CD4-positive, alpha-beta T cell (primary cell): ENCODE measurements around the gene FOXO4. TPM values are rescaled to one million over a fixed set of nuclear protein-coding genes. Genes with fewer than 3 reads are reported as not detected.
A peak's percentile ranks its signal among the peaks of the same experiment; 100 is the strongest.

ENCODE experiments used
- ATAC-seq: fragments of 200-7000 bp; cut with Tn5 transposase; one replicate; pipeline ENCODE4 v1.10.0; 2022; ENCODE audit warnings: mild to moderate bottlenecking; ENCODE audit not compliant: poor library complexity
- CTCF ChIA-PET: fragments of 350-600 bp; sonication (Branson Sonifier 250); formaldehyde crosslinking; loops from one replicate; lab custom pipeline; 2021; ENCODE audit warnings: antibody characterized with exemption, inconsistent platforms; lab: Charles Lee
- POLR2A ChIA-PET: fragments of 350-600 bp; sonication (Branson Sonifier 250); formaldehyde crosslinking; loops from one replicate; lab custom pipeline; 2021; ENCODE audit warnings: antibody characterized with exemption, inconsistent platforms; lab: Charles Lee
- DNase-seq, 14 experiments: peaks; one replicate each; pipeline ENCODE4 v3.0.0-alpha.2; 2013 to 2020; ENCODE audit warnings: mixed read lengths in 2 of 14
- H3K27ac ChIP-seq, 2 donors: one replicate each; pipeline versions ENCODE4 v1.5.1 to v1.7.0; 2013; ENCODE audit warnings: low read length in 2 of 2, low read depth in 1 of 2, mild to moderate bottlenecking in 1 of 2
- H3K27me3 ChIP-seq, 2 experiments: 1 replicate in 1 of 2; 2 replicates in 1 of 2; pipeline versions ENCODE4 v1.6.1 to v1.7.0; 2013; ENCODE audit warnings: low read length in 2 of 2, control low read depth in 1 of 2, mild to moderate bottlenecking in 1 of 2, moderate library complexity in 1 of 2; ENCODE audit not compliant: insufficient read depth in 2 of 2, control insufficient read depth in 1 of 2
- H3K36me3 ChIP-seq: one replicate; pipeline ENCODE4 v1.6.1; 2013; ENCODE audit warnings: low read length, control low read depth; ENCODE audit not compliant: insufficient read depth
- H3K4me1 ChIP-seq: one replicate; pipeline ENCODE4 v1.6.1; 2013; ENCODE audit warnings: low read length, control low read depth; ENCODE audit not compliant: insufficient read depth
- H3K4me3 ChIP-seq: one replicate; pipeline ENCODE4 v1.5.1; 2013; ENCODE audit warnings: mild to moderate bottlenecking, low read length, moderate library complexity
- H3K9me3 ChIP-seq, 2 experiments: 1 replicate in 1 of 2; 2 replicates in 1 of 2; pipeline versions ENCODE4 v1.6.1 to v1.7.0; 2013; ENCODE audit warnings: low read length in 2 of 2, mild to moderate bottlenecking in 2 of 2, control low read depth in 1 of 2, moderate library complexity in 1 of 2; ENCODE audit not compliant: control insufficient read depth in 1 of 2, insufficient read depth in 1 of 2
- H3K27ac Mint-ChIP-seq: one replicate; pipeline ENCODE4 v1.8.0; 2020; ENCODE audit warnings: mixed read lengths
- H3K27me3 Mint-ChIP-seq: one replicate; pipeline ENCODE4 v1.8.0; 2021; ENCODE audit warnings: mixed read lengths
- H3K36me3 Mint-ChIP-seq: one replicate; pipeline ENCODE4 v1.8.0; 2021; ENCODE audit warnings: low read depth, mixed read lengths
- H3K4me1 Mint-ChIP-seq: one replicate; pipeline ENCODE4 v1.8.0; 2021; ENCODE audit warnings: low read depth, mixed read lengths
- H3K4me3 Mint-ChIP-seq: one replicate; pipeline ENCODE4 v1.8.0; 2020; ENCODE audit warnings: mild to moderate bottlenecking, mixed read lengths
- H3K9me3 Mint-ChIP-seq: one replicate; pipeline ENCODE4 v1.8.0; 2020; ENCODE audit warnings: mixed read lengths
- CTCF ChIP-seq: fragments of 200-600 bp; IDR thresholded peaks from one replicate; pipeline ENCODE4 v1.8.0; 2022; ENCODE audit warnings: antibody characterized with exemption, mild to moderate bottlenecking
- intact Hi-C, 2 experiments: fragments of 100-400 bp; cut with DNase I in 1 of 2; cut with micrococcal nuclease in 1 of 2; formaldehyde crosslinking; loops; one replicate each; pipeline versions ENCODE4 v1.15.1 to v1.9.0; 2023 to 2025; cut with DNase I, micrococcal nuclease
- total RNA-seq, 174 experiments: library from RNA in 2 of 174; stranded (reverse) in 2 of 174; gene quantifications; one replicate each; pipeline ENCODE4 v1.2.3 and lab custom pipeline; 2021 to 2026

Gene FOXO4
- total RNA-seq, 2 experiments from 2014 or later = 20.9 to 23.8 TPM

DNA sequence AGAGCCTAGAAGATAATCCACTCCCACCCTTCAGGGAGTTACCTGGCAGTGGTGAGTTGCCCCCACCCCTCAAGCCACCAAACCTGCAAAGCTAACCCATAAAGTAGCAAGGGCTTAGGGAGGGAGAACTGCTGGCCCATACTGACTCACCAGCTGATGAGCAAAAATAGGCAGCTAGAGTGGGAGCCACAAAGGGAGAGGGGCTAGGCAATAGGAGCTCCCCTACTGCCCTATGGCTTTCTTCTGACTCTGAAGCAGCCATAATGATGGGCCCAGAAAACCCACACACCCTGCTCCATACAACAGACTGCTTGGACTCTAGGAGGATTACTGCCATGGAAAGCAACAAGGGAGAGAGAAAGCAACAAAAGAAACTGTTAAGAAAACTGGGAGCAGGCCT is 35.5 kb upstream of the FOXO4 start:
- H3K4me3 Mint-ChIP-seq = no peak overlapping the region
- ATAC-seq (no peak), DNase-seq (no peak)
- Histone ChIP-seq H3K27me3 (no peaks in the 10 kb centered on the region), H3K9me3 (no peaks in the 10 kb centered on the region), H3K27ac (no peak overlapping the region), H3K36me3 (peaks cover 39% of the 10 kb centered on the region), H3K4me3 (no peak overlapping the region), H3K4me1 (peaks cover 11% of the 10 kb centered on the region)
- POLR2A ChIA-PET = no interaction called here
- H3K9me3 Mint-ChIP-seq = no peaks in the 10 kb centered on the region
- TF ChIP-seq CTCF = no peak
- H3K27ac Mint-ChIP-seq = no peak overlapping the region
- intact Hi-C loops = loop anchor here in 1 of 2 experiments (10.0 kb wide), 1 partner anchor 195 kb away; the partner anchor contains the start of gene ZMYM3
- CTCF ChIA-PET = no interaction called here
- peaks cover 47% of the 10 kb centered on the region for H3K4me1 Mint-ChIP-seq
- peaks cover 63% of the 10 kb centered on the region for H3K36me3 Mint-ChIP-seq
- no peaks in the 10 kb centered on the region for H3K27me3 Mint-ChIP-seq

DNA sequence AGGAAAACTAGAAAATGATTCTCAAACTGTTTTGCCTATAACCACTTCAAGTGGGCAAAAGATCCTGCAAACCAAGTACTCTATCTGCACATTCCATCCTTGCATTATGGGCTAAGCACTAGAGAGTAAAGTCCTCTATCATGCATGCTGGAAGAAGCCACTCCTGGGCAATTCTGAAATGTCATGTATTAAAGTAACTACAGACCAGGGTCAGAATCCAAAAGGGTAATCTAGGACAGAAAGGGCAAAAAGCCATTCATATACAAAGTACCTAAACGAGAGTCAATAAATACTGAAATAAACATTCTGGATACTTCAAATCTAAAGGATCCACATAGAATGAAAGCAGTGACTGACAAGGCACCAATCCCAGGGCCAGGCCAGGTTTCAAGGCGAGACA is 28.6 kb upstream of the FOXO4 start:
- POLR2A ChIA-PET = interaction anchor here (0.7 to 1.5 kb wide), 11 partner anchors 10 to 299 kb away, joined by 3 to 13 read pairs (median 4); partner anchors contain the start of genes FOXO4, IL2RG, MED12 and TAF1
- Histone ChIP-seq H3K27ac (no peak overlapping the region), H3K9me3 (no peaks in the 10 kb centered on the region), H3K4me3 (peak overlapping the region; percentile 73), H3K4me1 (peaks cover 10% of the 10 kb centered on the region), H3K27me3 (no peaks in the 10 kb centered on the region), H3K36me3 (peaks cover 3% of the 10 kb centered on the region)
- peak overlapping the region; percentile 98 for H3K4me3 Mint-ChIP-seq
- no peaks in the 10 kb centered on the region for H3K27me3 Mint-ChIP-seq
- H3K27ac Mint-ChIP-seq = peak overlapping the region; percentile 100
- intact Hi-C loops = loop anchor here in 1 of 2 experiments (5.0 to 10.0 kb wide), 3 partner anchors 115 to 300 kb away; partner anchors contain the start of genes TAF1 and ZMYM3
- H3K36me3 Mint-ChIP-seq = peaks cover 28% of the 10 kb centered on the region
- ATAC-seq = no peak
- DNase-seq = no peak
- CTCF ChIA-PET = no interaction called here
- no peak for TF ChIP-seq CTCF
- H3K4me1 Mint-ChIP-seq = peaks cover 28% of the 10 kb centered on the region
- no peaks in the 10 kb centered on the region for H3K9me3 Mint-ChIP-seq

DNA sequence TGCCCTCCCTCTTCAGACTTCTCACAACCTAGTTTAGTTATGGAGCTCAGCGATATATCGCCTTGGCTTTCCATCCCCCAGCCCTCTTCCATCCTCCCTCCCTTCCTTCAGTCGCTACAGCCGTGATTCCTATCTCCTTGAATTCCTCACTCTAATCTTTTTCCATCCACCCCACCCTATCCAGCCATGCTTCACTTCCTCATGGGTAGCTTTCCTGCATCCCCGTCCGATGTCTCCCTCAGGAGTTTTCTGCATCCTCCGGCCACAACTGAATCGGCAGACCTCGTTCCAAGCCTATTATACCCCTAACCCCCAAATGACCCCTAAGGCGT is 28.0 kb upstream of the FOXO4 start:
- H3K27ac Mint-ChIP-seq = peak overlapping the region; percentile 100
- no peaks in the 10 kb centered on the region for H3K9me3 ChIP-seq
- ChIA-PET CTCF (no interaction called here), POLR2A (interaction anchor here (0.7 to 1.5 kb wide), 13 partner anchors 10 to 298 kb away, joined by 3 to 13 read pairs (median 4); partner anchors contain the start of genes FOXO4, IL2RG, MED12 and TAF1)
- ATAC-seq (no peak), DNase-seq (no peak)
- peaks cover 25% of the 10 kb centered on the region for H3K36me3 Mint-ChIP-seq
- peak overlapping the region; percentile 98 for H3K4me3 Mint-ChIP-seq
- TF ChIP-seq CTCF = no peak
- peaks cover under 1% of the 10 kb centered on the region for H3K36me3 ChIP-seq
- H3K27ac ChIP-seq = peak overlapping the region; percentile 77 to 89
- H3K9me3 Mint-ChIP-seq = no peaks in the 10 kb centered on the region
- no peaks in the 10 kb centered on the region for H3K27me3 Mint-ChIP-seq
- intact Hi-C loops = loop anchor here (1.0 to 10.0 kb wide), 5 partner anchors 29 to 300 kb away; partner anchors contain the start of genes TAF1 (in 2 of the 2) and ZMYM3 (in 1 of the 2)
- peak overlapping the region; percentile 73 for H3K4me3 ChIP-seq
- H3K27me3 ChIP-seq = no peaks in the 10 kb centered on the region
- peaks cover 10% of the 10 kb centered on the region for H3K4me1 ChIP-seq
- H3K4me1 Mint-ChIP-seq = peaks cover 28% of the 10 kb centered on the region
